ENCODE data around the gene SPACA7.
"Not testable (repeated sequence)": the region's sequence is repeated elsewhere in the genome, so short reads cannot be mapped to it uniquely, and the experiment has no call there.

Gene SPACA7

GRCh38 chr13:112431734-112432133, 55.6 kb downstream of the SPACA7 start:
- DNase-seq = no peak

GRCh38 chr13:112432734-112433133, 56.6 kb downstream of the SPACA7 start:
- DNase-seq = not testable (repeated sequence)

GRCh38 chr13:112433517-112433916, 57.4 kb downstream of the SPACA7 start:
- not testable (repeated sequence) for DNase-seq

GRCh38 chr13:112434032-112434431, 57.9 kb downstream of the SPACA7 start:
- no peak for DNase-seq

GRCh38 chr13:112434937-112435523, 58.9 kb downstream of the SPACA7 start:
- no peak for DNase-seq

GRCh38 chr13:112435973-112436372, 59.8 kb downstream of the SPACA7 start:
- no peak for DNase-seq

GRCh38 chr13:112438094-112438493, 61.9 kb downstream of the SPACA7 start:
- DNase-seq = no peak

- no peak for DNase-seq
Observed at GRCh38 chr13:112438515-112438914, 62.4 kb downstream of the SPACA7 start.

GRCh38 chr13:112441226-112441625, 65.1 kb downstream of the SPACA7 start:
- no peak for DNase-seq

- DNase-seq = no peak
Observed at GRCh38 chr13:112441779-112442310, 65.7 kb downstream of the SPACA7 start.

- DNase-seq = no peak
Observed at GRCh38 chr13:112442483-112443090, 66.4 kb downstream of the SPACA7 start.

GRCh38 chr13:112443191-112443994, 67.2 kb downstream of the SPACA7 start:
- DNase-seq = peak in 1 of 14 donors; percentile 2

GRCh38 chr13:112443995-112444311, 67.8 kb downstream of the SPACA7 start:
- DNase-seq = peak in 8 of 14 donors; percentile 5 to 57 (median 24)

GRCh38 chr13:112444416-112445399, 68.6 kb downstream of the SPACA7 start:
- DNase-seq = no peak

- DNase-seq = no peak
Observed at GRCh38 chr13:112445411-112446271, 69.5 kb downstream of the SPACA7 start.

- DNase-seq = no peak
Observed at GRCh38 chr13:112446347-112446861, 70.2 kb downstream of the SPACA7 start.

GRCh38 chr13:112446867-112447266, 70.7 kb downstream of the SPACA7 start:
- DNase-seq = no peak

- no peak for DNase-seq
Observed at GRCh38 chr13:112447306-112447705, 71.2 kb downstream of the SPACA7 start.

GRCh38 chr13:112447761-112448603, 71.8 kb downstream of the SPACA7 start:
- DNase-seq = no peak
